ENCODE results near the gene EXOC1L. TPM values are rescaled to one million over a fixed set of nuclear protein-coding genes. Genes with fewer than 3 reads are reported as not detected.
A peak's percentile ranks its signal among the peaks of the same experiment; 100 is the strongest.

EXOC1L gene
- total and polyA plus RNA-seq, 9 of the 15 experiments (the other 6 are each of a cell fraction or from before 2014, with no cell fraction given) = 0.38 to 3.9 (median 1.0) TPM; not detected in 1

DNA sequence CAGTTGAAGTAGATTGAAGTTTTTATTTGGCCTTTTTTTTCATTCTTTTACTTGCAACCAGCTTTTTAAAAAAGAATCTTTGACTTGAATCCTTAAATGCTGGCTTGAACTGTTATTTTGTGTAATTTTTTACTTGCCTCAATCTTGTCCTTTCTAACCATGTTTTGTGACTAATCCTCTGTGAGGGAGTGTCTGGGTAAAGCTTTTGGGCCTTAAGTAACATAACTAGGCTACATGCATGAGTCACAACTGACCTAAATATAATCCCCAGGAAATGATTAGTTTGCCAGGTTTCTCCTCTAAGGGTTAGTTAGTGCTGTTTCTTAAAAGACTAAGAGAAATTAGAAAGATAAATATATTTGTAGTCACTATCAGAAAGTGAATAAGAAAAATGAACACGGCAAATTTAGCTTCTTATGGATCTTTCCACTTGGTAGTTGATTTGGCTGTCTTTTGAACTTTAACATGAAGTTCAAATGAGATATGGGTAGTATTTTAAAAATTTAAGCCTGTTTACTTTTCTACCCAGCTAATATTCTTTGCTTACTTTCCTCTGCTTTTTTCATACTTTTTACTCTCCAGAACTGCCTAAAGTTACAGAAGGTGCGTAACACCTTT, 46.8 kb downstream of the EXOC1L start:
- 23% methylated on average over 2 of the region's 2 CpGs for WGBS (ENCODE audit: insufficient coverage, low coverage, missing lambda C conversion rate)
- H3K27ac ChIP-seq (ENCODE audit: extremely low read depth, low read depth, low read length) = peak overlapping the region; percentile 64; the same call in 2 of the 3 replicates
- TF ChIP-seq ZNF239 (CRISPR knock-in tag; IDR thresholded peaks at IDR 0.05) (no peak), CTBP1 (IDR thresholded peaks at IDR 0.05; ENCODE audit: borderline replicate concordance) (no peak), ZNF324 (CRISPR knock-in tag; IDR thresholded peaks at IDR 0.05) (no peak), MEF2A (IDR thresholded peaks at IDR 0.05; ENCODE audit: control insufficient read depth, low read depth, low read length) (peak; percentile 58; the same call in 1 of the 2 replicates), ZNF140 (CRISPR knock-in tag; IDR thresholded peaks at IDR 0.05) (no peak), HEY1 (CRISPR knock-in tag; IDR thresholded peaks at IDR 0.05; ENCODE audit: borderline replicate concordance) (no peak), RERE (CRISPR knock-in tag; IDR thresholded peaks at IDR 0.05; ENCODE audit: borderline replicate concordance) (no peak), ZNF124 (CRISPR knock-in tag; IDR thresholded peaks at IDR 0.05) (no peak), CEBPG (CRISPR knock-in tag; IDR thresholded peaks at IDR 0.05) (no peak), CEBPG (tag; conservative IDR thresholded peaks at IDR 0.05 in 1 of 2, IDR thresholded peaks at IDR 0.05 in 1 of 2) (no peak), ZNF282 (CRISPR knock-in tag; IDR thresholded peaks at IDR 0.05) (no peak), NCOA1 (IDR thresholded peaks at IDR 0.05; ENCODE audit: low read depth) (0 out of 2 replicates have a peak, but pooled peaks have one; percentile 23), GABPB1 (CRISPR knock-in tag; IDR thresholded peaks at IDR 0.05) (no peak), FOXJ3 (CRISPR knock-in tag; IDR thresholded peaks at IDR 0.05) (no peak), NBN (IDR thresholded peaks at IDR 0.05; ENCODE audit: low read depth) (no peak), ZNF696 (CRISPR knock-in tag; conservative IDR thresholded peaks at IDR 0.05) (no peak), SMARCE1 (IDR thresholded peaks at IDR 0.05) (peak; percentile 82)
- TF ChIP-seq, protein P1, sequence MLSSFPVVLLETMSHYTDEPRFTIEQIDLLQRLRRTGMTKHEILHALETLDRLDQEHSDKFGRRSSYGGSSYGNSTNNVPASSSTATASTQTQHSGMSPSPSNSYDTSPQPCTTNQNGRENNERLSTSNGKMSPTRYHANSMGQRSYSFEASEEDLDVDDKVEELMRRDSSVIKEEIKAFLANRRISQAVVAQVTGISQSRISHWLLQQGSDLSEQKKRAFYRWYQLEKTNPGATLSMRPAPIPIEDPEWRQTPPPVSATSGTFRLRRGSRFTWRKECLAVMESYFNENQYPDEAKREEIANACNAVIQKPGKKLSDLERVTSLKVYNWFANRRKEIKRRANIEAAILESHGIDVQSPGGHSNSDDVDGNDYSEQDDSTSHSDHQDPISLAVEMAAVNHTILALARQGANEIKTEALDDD (IDR thresholded peaks at IDR 0.05) = peak; percentile 100

More for the DNA sequence above, 46.8 kb downstream of the EXOC1L start:
- intact Hi-C loops (cut with micrococcal nuclease) = loop anchor here (2.0 to 10.0 kb wide), 5 partner anchors 124 to 522 kb away; partner anchors contain the start of genes CLOCK and SRD5A3
- no TSS peak for BruUV-seq (replicated peaks)
- Histone ChIP-seq H2AFZ (ENCODE audit: low read depth, low read length) (peak overlapping the region; percentile 2; the same call in 1 of the 2 replicates), H3K4me3 (no peak overlapping the region), H3K9ac (ENCODE audit: insufficient read depth in 1 of 2, low read depth in 2 of 2, low read length in 2 of 2) (no peak overlapping the region), H3K36me3 (ENCODE audit: control insufficient read depth, insufficient read depth, low read length) (peaks cover 55% of the 10 kb centered on the region), H3K9me1 (ENCODE audit: control insufficient read depth, insufficient read depth, low read length) (no peaks in the 10 kb centered on the region), H3K4me1 (replicated peaks in 1 of 2; ENCODE audit: control insufficient read depth in 2 of 2, insufficient read depth in 2 of 2, low read length in 2 of 2) (peaks cover 0 to 10% of the 10 kb centered on the region in 2 experiments; a peak in 2 of 5 replicates), H3K4me2 (ENCODE audit: insufficient read depth, low read length) (no peak overlapping the region), H3K27me3 (ENCODE audit: control insufficient read depth in 2 of 2, insufficient read depth in 2 of 2, low read length in 2 of 2) (no peaks in the 10 kb centered on the region), H3K79me2 (ENCODE audit: control insufficient read depth, insufficient read depth, low read length) (no peaks in the 10 kb centered on the region), H3K9me3 (replicated peaks; ENCODE audit: control insufficient read depth, insufficient read depth, low read depth, low read length) (no peaks in the 10 kb centered on the region), H4K20me1 (replicated peaks; ENCODE audit: control insufficient read depth, insufficient read depth, low read length) (no peaks in the 10 kb centered on the region)
- ChIA-PET CTCF (ENCODE audit: low intra/inter-chr PET ratio) (interaction anchor here (0.6 to 1.2 kb wide), 2 partner anchors 678 to 895 kb away, joined by 3 read pairs; no protein-coding TSS in a partner anchor), POLR2A (interaction anchor here (0.8 to 1.0 kb wide), 3 partner anchors 10 to 252 kb away, joined by 3 read pairs; no protein-coding TSS in a partner anchor)
- in situ Hi-C loops (cut with MboI) = no loop called here
- FAIRE-seq (peak; percentile 83), ATAC-seq (peak; percentile 94), DNase-seq (ENCODE audit: extremely low read depth in 1 of 4, low spot score in 3 of 4) (peak; percentile 37 to 77 (median 42))
